GM18873 (cell line): Measurements from ENCODE around the gene TSC2.
"Not testable (repeated sequence)": the region's sequence is repeated elsewhere in the genome, so short reads cannot be mapped to it uniquely, and the experiment has no call there.

Experiments used
- ATAC-seq: cut with Tn5 transposase; IDR thresholded peaks from one replicate; pipeline ENCODE4 v1.9.1; 2021; ENCODE audit warnings: mild to moderate bottlenecking, moderate library complexity, moderate number of reproducible peaks; ENCODE audit not compliant: unreplicated experiment, low FRiP score

TSC2 gene

GRCh38 chr16:2133797-2134196, 86.0 kb downstream of the TSC2 start:
- ATAC-seq = not testable (repeated sequence)

- not testable (repeated sequence) for ATAC-seq
Observed at GRCh38 chr16:2135071-2135470, 87.3 kb downstream of the TSC2 start.

- not testable (repeated sequence) for ATAC-seq
Observed at GRCh38 chr16:2135770-2136490, 88.1 kb downstream of the TSC2 start, which contains the start of gene PKD1. PKD1 (minus strand) TSS chr16:2135898; CDS start chr16:2135689, 209 bp downstream.
